ENCODE results near the gene REEP3. TPM values are rescaled to one million over a fixed set of nuclear protein-coding genes. Genes with fewer than 3 reads are reported as not detected.
"Not testable (repeated sequence)": the region's sequence is repeated elsewhere in the genome, so short reads cannot be mapped to it uniquely, and the experiment has no call there.

The REEP3 gene
- total RNA-seq, 2 experiments from 2014 or later: 16.7 to 19.4 TPM

DNA sequence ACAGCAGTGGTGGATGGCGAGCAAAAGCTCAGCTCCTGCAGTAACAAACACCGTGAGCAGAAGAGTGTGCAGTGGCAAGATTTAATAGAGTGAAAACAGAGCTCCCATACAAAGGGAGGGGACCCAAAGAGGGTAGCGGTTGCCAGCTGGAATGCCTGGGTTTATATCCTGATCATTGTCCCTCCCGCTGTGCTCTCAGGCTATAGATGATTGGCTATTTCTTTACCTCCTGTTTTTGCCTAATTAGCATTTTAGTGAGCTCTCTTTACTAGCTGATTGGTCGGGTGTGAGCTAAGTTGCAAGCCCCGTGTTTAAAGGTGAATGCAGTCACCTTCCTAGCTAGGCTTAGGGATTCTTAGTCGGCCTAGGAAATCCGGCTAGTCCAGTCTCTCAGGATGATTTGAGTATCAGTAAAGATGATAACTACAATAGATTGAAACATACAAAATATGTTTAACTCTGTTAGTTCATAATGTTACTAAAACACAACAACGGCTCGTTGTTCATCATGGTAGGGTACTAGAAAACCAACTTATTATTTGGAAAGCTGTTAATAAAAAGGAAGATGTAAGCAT, 143.9 kb downstream of the REEP3 start:
- ATAC-seq (ENCODE audit: low read depth); DNase-seq; POLR2A ChIA-PET; H3K9me3 Mint-ChIP-seq; H3K4me3 Mint-ChIP-seq; H3K27ac Mint-ChIP-seq; H3K36me3 Mint-ChIP-seq; H3K27me3 Mint-ChIP-seq; H3K4me1 Mint-ChIP-seq: not testable (repeated sequence)

DNA sequence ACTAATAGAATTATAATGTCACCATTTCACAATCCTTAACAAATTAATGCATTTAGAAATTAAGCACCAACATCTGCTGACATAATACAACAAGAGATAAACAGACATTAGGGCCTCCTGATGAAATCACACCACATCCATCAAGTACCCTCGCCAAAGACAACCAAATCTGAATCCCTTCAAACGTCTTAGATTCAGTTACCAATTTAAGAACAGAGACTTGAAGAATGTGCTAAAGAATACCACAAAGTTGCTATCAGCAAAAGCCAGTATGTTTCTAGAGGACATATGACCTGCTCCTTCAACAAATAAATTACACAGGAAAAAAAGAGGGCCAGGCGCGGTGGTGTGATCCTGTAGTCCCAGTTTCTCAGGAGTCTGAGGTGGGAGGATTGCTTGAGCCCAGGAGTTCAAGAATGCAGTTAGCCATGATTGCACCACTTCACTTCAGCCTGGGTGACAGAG, 144.5 kb downstream of the REEP3 start:
- POLR2A ChIA-PET: no interaction called here
- Mint-ChIP-seq H3K9me3 (no peaks in the 10 kb centered on the region), H3K27ac (no peak overlapping the region), H3K36me3 (no peaks in the 10 kb centered on the region), H3K4me3 (no peak overlapping the region), H3K27me3 (peaks cover 6% of the 10 kb centered on the region), H3K4me1 (peaks cover 1% of the 10 kb centered on the region)
- ATAC-seq (ENCODE audit: low read depth) (no peak), DNase-seq (no peak)

DNA sequence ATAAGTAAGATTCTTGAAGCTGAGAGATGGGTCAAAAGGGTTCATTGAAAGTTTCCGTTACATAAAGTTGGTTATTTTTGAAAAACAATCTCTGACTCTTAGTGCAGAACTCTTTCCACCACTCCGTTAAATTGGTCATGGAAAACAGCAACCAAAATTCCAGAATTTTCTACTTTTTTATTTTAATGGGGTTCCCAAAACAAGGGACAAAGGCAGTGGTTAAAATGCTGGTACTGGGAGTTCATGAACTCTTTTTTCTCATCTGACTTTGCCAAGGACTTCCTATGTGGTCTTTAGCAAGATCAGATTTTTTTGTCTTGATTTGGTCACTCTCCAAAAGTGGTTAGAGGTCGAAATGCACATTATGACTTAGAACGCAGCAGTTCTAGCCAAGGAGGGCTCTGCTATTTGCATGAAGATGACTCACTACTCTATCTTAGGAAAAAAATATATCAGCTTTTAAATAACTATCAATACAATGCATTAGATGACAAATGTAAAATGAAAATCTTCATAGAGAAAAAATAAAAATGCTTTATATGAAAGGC, 145.7 kb downstream of the REEP3 start:
- no peak overlapping the region for H3K27ac Mint-ChIP-seq
- H3K36me3 Mint-ChIP-seq: no peaks in the 10 kb centered on the region
- POLR2A ChIA-PET: no interaction called here
- H3K4me1 Mint-ChIP-seq: peaks cover 1% of the 10 kb centered on the region
- ATAC-seq (ENCODE audit: low read depth) (no peak), DNase-seq (no peak)
- no peak overlapping the region for H3K4me3 Mint-ChIP-seq
- peaks cover 12% of the 10 kb centered on the region for H3K27me3 Mint-ChIP-seq
- no peaks in the 10 kb centered on the region for H3K9me3 Mint-ChIP-seq

DNA sequence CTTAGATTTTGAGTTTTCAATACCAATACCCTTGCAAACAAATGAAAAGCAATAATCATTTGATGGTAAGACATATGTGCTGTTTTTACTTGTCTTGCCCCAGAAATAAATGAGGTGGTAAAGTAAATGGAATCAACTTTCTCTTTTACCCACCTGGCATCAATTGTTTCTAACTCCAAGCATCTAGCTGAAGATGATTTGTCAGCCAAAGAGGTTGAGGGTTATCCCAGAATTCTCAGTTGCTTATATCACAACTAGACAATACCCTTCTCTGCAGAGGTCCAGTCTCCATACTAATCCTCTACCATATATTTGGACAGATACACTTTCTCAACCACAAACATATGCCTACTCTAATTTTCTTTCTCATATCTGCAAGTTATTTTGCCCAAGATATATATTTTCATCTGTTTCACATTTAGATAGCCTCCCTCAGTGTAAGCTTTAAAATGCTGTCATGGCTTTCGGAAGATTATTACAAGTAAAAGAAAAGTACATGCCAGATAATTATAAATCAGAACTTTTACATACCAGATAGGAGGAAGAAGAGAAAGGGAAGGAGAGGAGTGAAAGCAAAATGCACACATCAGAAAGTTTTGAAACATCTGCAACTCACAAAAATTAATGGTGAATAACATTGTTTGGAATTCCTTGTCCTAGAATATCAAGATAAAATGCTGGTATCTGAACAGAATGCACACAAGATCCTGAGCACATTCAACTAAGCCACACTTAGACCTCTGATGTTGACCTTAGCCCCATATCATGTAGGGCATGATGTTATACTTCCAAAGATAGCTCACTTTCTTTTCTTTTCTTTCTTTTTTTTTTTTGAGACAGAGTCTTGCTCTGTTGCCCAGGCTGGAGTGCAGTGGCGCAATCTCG, 146.6 kb downstream of the REEP3 start:
- no peaks in the 10 kb centered on the region for H3K36me3 Mint-ChIP-seq
- ATAC-seq (ENCODE audit: low read depth) (no peak), DNase-seq (no peak)
- H3K4me3 Mint-ChIP-seq: no peak overlapping the region
- H3K27ac Mint-ChIP-seq: no peak overlapping the region
- peaks cover 1% of the 10 kb centered on the region for H3K4me1 Mint-ChIP-seq
- H3K27me3 Mint-ChIP-seq: peaks cover 10% of the 10 kb centered on the region
- POLR2A ChIA-PET: no interaction called here
- no peaks in the 10 kb centered on the region for H3K9me3 Mint-ChIP-seq

DNA sequence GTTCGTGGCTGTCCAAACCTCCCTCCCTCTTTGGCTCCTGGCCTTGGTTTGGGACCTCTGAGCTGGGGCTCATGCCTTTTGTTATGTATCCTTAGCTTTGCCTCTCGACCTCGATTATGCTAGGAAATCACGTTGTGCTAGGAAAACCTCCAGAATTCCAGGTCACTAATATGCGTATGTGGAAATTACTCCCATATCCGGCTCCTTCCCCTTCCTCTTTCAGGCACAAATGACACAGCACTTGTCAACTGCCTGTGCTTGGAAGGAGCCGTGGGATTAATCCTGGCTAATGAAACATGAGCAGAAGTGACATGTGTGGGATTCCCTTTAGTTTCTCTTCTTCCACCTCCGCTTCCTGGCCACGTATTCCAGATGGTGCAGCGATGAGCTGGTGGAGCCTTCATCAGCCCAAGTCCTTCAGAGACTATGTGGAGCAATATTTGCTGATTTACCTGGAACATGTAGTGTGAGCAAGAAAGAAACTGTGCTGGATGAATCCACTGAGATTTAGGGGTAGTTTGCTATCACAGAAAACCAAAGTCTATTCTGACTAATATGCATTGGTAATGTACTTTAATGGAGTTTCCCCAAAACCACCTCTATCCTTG, 149.2 kb downstream of the REEP3 start:
- Mint-ChIP-seq H3K9me3 (no peaks in the 10 kb centered on the region), H3K36me3 (no peaks in the 10 kb centered on the region), H3K27ac (no peak overlapping the region), H3K27me3 (peaks cover 13% of the 10 kb centered on the region), H3K4me3 (no peak overlapping the region), H3K4me1 (peaks cover 1% of the 10 kb centered on the region)
- DNase-seq (no peak), ATAC-seq (ENCODE audit: low read depth) (no peak)
- POLR2A ChIA-PET: no interaction called here

DNA sequence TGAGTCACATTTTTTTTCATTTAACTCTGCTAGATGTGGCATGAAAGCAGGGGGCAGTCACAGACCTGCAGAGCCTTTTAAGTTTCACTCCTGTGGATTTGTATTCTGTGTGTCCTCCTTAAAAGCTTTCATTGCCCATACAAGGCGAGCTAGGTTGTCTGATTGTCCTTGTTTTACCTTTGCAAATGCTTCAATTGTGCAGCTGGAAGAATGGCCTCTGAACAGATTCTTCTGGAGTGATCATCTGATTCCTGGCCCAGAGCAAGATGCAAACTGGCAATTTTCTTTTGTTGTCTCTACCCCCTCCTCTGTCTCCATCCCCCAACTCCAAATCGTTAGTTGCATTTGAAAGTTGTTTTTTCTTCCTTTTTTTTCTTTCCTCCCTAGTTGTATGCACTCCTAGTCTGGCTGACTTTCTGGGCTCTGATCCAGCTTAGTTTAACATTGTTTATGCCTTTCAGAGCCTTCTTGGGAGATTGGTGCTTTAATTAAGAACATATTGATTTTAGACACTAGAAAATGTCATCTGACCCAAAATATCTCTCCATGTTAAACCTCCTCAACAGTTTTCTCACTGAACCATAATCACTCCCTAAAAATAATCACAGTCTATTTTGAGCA, 150.2 kb downstream of the REEP3 start:
- H3K4me3 Mint-ChIP-seq: no peak overlapping the region
- ATAC-seq (ENCODE audit: low read depth): no peak
- no peak for DNase-seq
- POLR2A ChIA-PET: no interaction called here
- peaks cover 16% of the 10 kb centered on the region for H3K27me3 Mint-ChIP-seq
- H3K9me3 Mint-ChIP-seq: no peaks in the 10 kb centered on the region
- H3K4me1 Mint-ChIP-seq: no peaks in the 10 kb centered on the region
- no peak overlapping the region for H3K27ac Mint-ChIP-seq
- H3K36me3 Mint-ChIP-seq: no peaks in the 10 kb centered on the region

DNA sequence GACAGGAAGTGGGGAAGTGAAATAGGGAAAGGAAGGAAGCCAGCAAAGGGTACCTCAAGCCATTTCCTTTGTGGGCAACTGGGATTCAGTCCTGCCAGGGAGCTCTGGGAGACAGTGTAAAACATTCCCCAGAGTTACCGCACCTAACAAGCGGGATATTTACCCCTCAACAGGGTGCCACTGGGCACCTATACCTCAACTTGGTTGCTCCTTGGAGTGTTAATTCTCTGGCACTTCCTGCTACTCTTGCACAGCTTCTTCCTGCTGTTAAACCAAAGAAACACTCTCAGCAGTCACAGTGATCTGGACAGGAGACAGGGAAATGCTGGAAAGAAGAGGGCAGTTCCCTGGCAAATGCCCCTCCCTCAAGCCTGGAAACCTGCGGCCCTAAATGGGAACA, 151.3 kb downstream of the REEP3 start:
- Mint-ChIP-seq H3K4me3 (no peak overlapping the region), H3K27me3 (peaks cover 16% of the 10 kb centered on the region), H3K27ac (no peak overlapping the region), H3K4me1 (no peaks in the 10 kb centered on the region), H3K36me3 (no peaks in the 10 kb centered on the region), H3K9me3 (no peaks in the 10 kb centered on the region)
- DNase-seq (no peak), ATAC-seq (ENCODE audit: low read depth) (no peak)
- POLR2A ChIA-PET: no interaction called here

DNA sequence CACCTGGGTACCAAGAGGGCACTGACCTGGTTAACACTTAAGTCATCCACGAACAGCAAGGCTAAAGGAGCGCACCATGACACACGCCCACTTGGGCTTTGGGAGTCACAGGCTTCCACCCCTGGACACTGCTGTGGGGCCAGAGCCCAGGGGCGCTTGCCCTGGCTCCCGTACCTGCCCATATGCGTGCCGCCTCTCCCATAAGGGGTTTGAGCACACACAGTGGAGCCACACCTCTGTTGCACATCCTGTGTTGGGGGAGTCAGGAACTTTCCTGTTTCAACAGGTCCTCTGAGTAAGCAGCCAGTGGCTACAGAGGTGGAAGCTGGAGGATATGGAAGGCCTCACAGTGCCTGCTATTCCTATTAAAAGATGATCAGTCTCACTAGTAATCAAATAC, 152.0 kb downstream of the REEP3 start:
- H3K36me3 Mint-ChIP-seq: no peaks in the 10 kb centered on the region

DNA sequence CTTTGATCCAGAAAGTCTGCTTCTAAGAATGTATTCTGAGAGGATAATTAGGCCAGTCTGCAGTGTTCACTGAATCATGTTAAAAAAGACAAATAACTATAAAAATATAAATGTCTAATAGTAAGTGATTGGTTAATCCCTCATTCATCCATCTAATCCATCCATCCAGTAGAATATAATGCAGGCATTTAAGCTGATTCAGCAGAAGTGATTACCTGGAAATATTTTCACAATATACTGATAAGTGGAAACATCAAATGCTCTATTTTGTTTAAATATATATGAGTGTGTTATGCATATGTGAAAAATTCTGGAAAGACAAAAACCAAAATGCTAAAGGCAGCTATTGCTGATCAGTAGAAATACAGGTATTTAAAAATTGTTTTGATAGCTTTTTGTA, 152.6 kb downstream of the REEP3 start:
- no peak for ATAC-seq (ENCODE audit: low read depth)
- Mint-ChIP-seq H3K4me3 (no peak overlapping the region), H3K27ac (no peak overlapping the region)

More for the DNA sequence above, 152.0 kb downstream of the REEP3 start:
- DNase-seq (no peak), ATAC-seq (ENCODE audit: low read depth) (no peak)
- POLR2A ChIA-PET: no interaction called here
- Mint-ChIP-seq H3K27ac (no peak overlapping the region), H3K4me1 (no peaks in the 10 kb centered on the region), H3K9me3 (no peaks in the 10 kb centered on the region), H3K4me3 (no peak overlapping the region), H3K27me3 (peaks cover 16% of the 10 kb centered on the region)

More for the DNA sequence above, 152.6 kb downstream of the REEP3 start:
- POLR2A ChIA-PET: no interaction called here
- no peaks in the 10 kb centered on the region for H3K36me3 Mint-ChIP-seq
- H3K9me3 Mint-ChIP-seq: no peaks in the 10 kb centered on the region
- H3K27me3 Mint-ChIP-seq: peaks cover 16% of the 10 kb centered on the region
- H3K4me1 Mint-ChIP-seq: no peaks in the 10 kb centered on the region
- DNase-seq: no peak

Other genes with a start within 250 kb of the REEP3 start
- 10 to 100 TPM; 91.9 to 94.4 TPM for gene JMJD1C, start 55.4 kb upstream of the REEP3 start, total RNA-seq

Measured in activated naive CD8-positive, alpha-beta T cell treated with anti-CD3 and anti-CD28 coated beads, Interleukin-2, amount 10 ng/mL, durations not matched to agents 7 days and 5 days (primary cell).